ENCODE measurements around the gene ASAH2.

Gene ASAH2

DNA sequence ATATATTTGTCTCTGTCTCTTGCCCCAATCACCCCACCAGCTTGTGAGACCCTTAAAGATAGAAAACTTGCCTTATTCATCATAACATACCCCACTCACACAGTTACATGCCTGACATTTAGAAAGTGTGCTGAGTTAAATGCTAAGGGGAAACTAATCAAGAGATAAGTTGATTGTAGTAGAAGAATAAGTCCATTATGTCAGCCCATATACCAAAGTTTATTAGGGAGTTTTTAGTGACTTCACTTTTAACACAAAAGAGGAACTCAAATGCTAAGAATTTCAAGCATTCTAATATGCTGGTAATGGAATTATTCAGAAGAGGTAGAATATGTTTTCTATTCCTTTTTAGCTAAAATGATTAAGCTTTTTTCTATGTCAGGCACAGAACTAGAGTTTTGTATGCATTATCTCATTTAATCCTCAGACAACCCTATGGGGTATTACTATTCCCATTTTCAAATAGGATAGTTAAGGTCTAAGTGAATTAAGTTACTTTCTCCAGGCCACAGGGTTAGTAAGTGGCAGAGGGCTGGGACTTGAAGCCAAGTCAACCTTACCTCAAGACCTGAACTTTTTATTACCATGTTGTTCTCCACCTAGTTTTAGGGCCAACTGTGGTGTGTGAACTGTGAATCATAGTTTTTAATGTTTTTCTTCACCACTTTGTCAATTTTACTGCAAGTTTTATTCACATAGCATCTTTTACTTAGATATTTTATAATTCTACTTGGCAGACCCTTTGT is 19.6 kb downstream of the ASAH2 start:
- H3K4me3 Mint-ChIP-seq = no peak overlapping the region
- H3K9me3 Mint-ChIP-seq = no peaks in the 10 kb centered on the region
- peak; percentile 85 for ATAC-seq
- H3K27me3 Mint-ChIP-seq = peaks cover 26% of the 10 kb centered on the region
- H3K36me3 Mint-ChIP-seq = no peaks in the 10 kb centered on the region
- H3K4me1 Mint-ChIP-seq = peaks cover 8% of the 10 kb centered on the region
- H3K27ac Mint-ChIP-seq = peak overlapping the region; percentile 71

DNA sequence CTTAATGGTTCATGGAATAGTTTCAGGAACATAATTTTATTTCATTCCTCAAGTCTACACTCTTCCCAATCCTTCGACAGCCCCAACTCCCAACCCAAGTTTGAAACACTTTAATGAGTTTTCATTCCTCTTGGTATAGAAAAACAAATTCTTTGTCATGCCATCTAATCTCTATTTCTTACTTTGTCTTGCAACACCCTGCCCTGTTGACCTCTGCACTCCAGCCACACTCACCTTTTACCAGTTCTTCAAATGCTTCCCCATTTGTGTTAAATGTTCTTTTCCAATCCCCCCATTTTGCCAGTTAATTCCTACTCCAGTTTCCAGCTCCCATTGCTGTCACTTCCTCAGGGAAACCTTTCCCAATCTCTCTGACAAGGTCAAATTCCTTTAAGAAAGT is 21.9 kb downstream of the ASAH2 start:
- ATAC-seq = no peak
- no peak overlapping the region for H3K27ac Mint-ChIP-seq
- H3K36me3 Mint-ChIP-seq = no peaks in the 10 kb centered on the region
- no peak overlapping the region for H3K4me3 Mint-ChIP-seq
- H3K27me3 Mint-ChIP-seq = peaks cover 8% of the 10 kb centered on the region
- H3K4me1 Mint-ChIP-seq = peaks cover 12% of the 10 kb centered on the region
- no peaks in the 10 kb centered on the region for H3K9me3 Mint-ChIP-seq

DNA sequence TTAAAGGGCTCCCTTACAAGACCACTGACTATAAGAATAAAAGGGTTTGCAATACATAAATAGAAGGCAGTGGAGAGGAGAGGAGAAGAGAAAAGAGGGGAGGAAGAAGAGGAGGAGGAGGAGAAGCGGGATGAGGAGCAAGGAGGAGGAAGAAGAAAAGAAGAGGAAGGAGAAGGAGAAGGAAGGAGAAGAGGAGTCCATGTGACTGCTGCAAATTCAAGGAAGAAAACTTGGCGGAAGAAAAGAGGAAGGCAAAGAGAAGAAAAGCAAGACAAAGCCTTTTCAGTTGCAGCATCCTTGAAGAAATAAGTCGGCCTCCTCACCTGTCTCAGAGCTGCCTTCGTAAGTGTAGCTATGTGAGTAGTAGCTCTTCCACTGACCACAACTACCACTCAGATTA is 22.6 kb downstream of the ASAH2 start:
- no peaks in the 10 kb centered on the region for H3K27me3 Mint-ChIP-seq
- no peaks in the 10 kb centered on the region for H3K36me3 Mint-ChIP-seq
- no peaks in the 10 kb centered on the region for H3K9me3 Mint-ChIP-seq
- H3K4me1 Mint-ChIP-seq = peaks cover 14% of the 10 kb centered on the region
- no peak for ATAC-seq
- no peak overlapping the region for H3K27ac Mint-ChIP-seq
- no peak overlapping the region for H3K4me3 Mint-ChIP-seq

DNA sequence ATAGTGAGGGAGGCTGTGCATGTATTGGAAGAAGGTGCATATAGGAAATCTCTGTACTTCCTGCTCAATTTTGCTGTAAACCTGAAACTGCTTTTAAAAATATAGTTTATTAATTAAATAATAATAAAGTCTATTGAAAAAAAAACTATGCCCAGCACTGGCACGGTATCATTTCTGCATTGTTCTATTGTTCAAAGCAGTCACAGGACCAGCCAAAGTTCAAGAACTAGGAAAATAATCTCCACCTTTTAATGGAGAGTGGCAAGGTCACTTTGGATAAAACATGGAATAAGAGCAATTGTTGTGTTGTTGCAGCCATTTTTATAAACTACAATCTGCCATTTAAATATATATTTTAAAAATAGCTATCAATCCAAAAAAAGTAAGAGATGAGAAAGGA is 24.7 kb downstream of the ASAH2 start:
- peaks cover 13% of the 10 kb centered on the region for H3K4me1 Mint-ChIP-seq
- no peaks in the 10 kb centered on the region for H3K27me3 Mint-ChIP-seq
- no peak for ATAC-seq
- H3K36me3 Mint-ChIP-seq = no peaks in the 10 kb centered on the region
- H3K4me3 Mint-ChIP-seq = no peak overlapping the region
- no peaks in the 10 kb centered on the region for H3K9me3 Mint-ChIP-seq
- H3K27ac Mint-ChIP-seq = no peak overlapping the region

DNA sequence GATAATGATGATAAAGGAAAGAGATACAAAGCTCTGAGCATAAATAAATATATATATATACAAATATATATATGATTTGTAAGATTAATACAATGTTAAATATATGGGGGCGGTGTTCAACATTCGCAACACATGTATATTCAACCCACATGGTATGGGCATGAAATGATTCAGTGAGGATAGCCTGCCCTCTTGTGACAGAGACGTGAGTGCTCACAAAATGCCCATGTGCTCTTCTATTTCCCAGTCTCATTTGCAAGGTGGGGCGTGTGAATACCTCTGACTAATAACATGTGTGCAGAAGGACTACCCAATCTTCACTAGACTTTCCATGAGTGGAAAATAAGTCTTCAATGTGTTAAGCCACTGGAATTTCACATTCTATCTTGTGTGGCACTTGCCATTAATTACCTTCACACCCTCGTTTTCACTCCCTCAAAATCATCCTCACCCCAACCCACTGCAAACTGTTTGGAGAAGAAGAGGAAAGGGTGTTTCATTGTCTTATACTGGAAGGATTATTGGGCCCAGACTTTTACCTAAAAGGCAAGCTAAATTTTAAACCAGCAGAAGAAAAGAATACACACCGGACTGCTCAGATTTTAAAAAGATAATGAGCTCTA is 26.9 kb downstream of the ASAH2 start:
- no peaks in the 10 kb centered on the region for H3K9me3 Mint-ChIP-seq
- no peaks in the 10 kb centered on the region for H3K27me3 Mint-ChIP-seq
- no peaks in the 10 kb centered on the region for H3K36me3 Mint-ChIP-seq
- peak; percentile 87 for ATAC-seq
- no peak overlapping the region for H3K4me3 Mint-ChIP-seq
- no peak overlapping the region for H3K27ac Mint-ChIP-seq
- peaks cover 6% of the 10 kb centered on the region for H3K4me1 Mint-ChIP-seq

DNA sequence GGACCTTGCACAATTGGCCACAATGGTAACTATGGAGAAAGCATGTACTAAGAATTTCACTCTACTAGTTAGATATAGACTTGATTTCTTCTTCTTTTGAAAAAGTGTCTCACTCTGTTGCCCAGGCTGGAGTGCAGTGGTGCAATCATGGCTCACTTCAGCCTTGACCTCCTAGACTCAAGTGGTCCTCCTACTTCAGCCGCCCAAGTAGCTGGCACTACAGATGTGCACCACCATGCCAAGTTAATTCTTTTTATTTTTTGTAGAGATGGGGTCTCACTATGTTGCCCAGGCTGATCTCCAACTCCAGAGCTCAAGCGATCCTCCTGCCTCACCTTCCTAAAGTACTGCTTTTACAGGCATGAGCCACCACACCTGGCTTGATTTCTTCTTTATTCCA is 29.1 kb downstream of the ASAH2 start:
- Mint-ChIP-seq H3K27me3 (no peaks in the 10 kb centered on the region), H3K36me3 (no peaks in the 10 kb centered on the region), H3K4me3 (no peak overlapping the region), H3K4me1 (peaks cover 8% of the 10 kb centered on the region), H3K9me3 (no peaks in the 10 kb centered on the region), H3K27ac (no peak overlapping the region)
- ATAC-seq = no peak

DNA sequence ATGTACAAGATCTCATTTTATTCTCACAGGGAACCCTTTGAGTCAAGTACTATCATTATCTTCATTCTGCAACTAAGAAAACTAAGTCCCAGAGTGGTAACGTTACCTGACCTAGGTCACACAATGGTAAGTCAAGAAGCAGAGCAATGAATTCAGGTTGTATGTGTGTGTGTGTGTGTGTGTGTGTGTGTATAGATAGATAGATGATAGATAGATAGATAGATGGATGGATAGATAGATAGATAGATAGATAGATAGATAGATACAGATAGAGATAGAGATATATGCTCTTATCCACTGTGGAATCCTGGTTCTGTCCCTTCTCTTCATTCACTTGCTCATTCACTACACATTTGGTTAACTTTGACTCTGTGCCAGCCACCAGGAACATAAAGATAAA is 29.8 kb downstream of the ASAH2 start:
- Mint-ChIP-seq H3K27ac (no peak overlapping the region), H3K4me3 (no peak overlapping the region), H3K9me3 (no peaks in the 10 kb centered on the region), H3K27me3 (no peaks in the 10 kb centered on the region), H3K4me1 (peaks cover 15% of the 10 kb centered on the region), H3K36me3 (no peaks in the 10 kb centered on the region)
- no peak for ATAC-seq

DNA sequence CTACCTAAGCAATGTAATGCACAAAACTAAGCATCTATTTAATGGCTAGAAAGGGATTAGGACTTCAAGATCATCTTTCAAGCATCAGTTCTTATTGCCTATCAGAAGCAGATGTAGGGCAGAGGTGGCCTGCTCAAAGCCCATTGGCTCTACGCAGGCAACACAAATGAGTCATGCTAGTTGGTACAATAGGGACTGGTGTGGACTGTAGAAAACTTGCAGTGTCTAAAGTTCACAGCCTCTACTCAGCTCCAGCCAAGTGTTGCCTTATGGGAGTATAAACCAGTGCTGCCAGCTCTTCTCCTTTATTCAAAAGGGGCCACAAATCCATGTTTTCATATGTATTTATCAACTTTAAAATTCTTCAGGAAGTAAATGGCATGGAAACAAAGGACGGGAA is 31.7 kb downstream of the ASAH2 start:
- Mint-ChIP-seq H3K9me3 (no peaks in the 10 kb centered on the region), H3K27ac (no peak overlapping the region), H3K27me3 (no peaks in the 10 kb centered on the region), H3K4me1 (peaks cover 16% of the 10 kb centered on the region), H3K4me3 (no peak overlapping the region), H3K36me3 (no peaks in the 10 kb centered on the region)
- ATAC-seq = no peak

DNA sequence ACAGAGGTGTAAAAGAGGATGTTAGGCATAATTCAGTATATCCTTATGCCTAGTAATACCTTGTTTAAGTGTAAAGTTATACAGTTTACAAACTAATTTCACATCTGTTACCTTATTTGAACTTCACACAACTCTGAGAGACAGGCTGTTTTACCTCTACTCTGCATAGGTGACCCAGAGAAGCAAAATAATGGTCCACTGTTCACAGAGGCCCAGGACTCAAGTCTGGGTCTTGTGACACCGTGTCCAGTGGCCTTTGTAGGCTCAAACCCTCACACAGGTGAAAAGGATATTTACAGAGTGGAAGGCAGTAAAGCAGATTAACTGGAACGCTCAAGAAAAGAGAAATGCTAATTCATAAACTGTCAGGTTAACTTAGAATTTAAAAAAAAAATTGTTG is 32.1 kb downstream of the ASAH2 start:
- no peaks in the 10 kb centered on the region for H3K36me3 Mint-ChIP-seq
- peaks cover 12% of the 10 kb centered on the region for H3K4me1 Mint-ChIP-seq
- no peak overlapping the region for H3K4me3 Mint-ChIP-seq
- H3K27ac Mint-ChIP-seq = no peak overlapping the region
- no peaks in the 10 kb centered on the region for H3K27me3 Mint-ChIP-seq
- no peak for ATAC-seq
- no peaks in the 10 kb centered on the region for H3K9me3 Mint-ChIP-seq

DNA sequence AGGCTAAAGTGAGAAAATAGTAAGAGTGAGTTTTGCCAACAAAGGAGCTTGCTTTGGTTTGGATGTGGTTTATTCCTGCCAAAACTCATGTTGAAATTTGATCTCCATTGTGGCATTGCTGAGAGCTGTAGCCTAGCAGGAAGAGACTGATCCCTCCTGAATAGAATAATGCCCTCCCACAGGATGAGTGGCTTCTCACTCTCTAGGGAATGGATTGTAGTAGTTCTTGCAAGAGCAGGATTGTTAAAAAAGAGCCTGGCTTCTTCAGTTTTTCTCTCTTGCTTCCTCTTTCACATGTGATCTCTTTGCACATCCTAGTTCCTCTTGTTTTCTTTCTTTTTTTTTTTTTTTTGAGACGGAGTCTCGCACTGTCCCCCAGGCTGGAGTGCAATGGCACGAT is 34.4 kb downstream of the ASAH2 start:
- H3K36me3 Mint-ChIP-seq = no peaks in the 10 kb centered on the region
- ATAC-seq = peak; percentile 70
- no peaks in the 10 kb centered on the region for H3K27me3 Mint-ChIP-seq

DNA sequence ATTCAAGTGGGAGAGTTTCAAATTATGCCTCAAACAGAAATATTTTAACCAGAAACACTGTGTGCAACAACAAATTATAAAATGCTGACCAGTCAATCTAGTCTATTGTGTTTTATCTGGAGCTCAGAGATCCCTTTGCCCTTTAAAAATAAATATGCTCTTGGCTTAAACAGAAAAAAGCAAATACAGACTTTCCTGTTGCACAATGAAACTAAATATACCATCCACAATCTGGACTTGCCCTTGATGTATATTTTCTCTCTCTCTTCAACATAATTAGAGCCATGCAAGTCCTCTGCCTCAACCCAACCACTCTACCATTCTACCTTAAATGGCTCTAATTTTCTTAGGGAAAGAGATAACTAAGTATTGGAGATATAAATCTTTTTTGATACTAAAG is 34.9 kb downstream of the ASAH2 start:
- Mint-ChIP-seq H3K4me3 (no peak overlapping the region), H3K4me1 (peaks cover 12% of the 10 kb centered on the region)

More for the DNA sequence above, 34.4 kb downstream of the ASAH2 start:
- H3K9me3 Mint-ChIP-seq = no peaks in the 10 kb centered on the region
- H3K4me3 Mint-ChIP-seq = peak overlapping the region; percentile 26
- no peak overlapping the region for H3K27ac Mint-ChIP-seq
- H3K4me1 Mint-ChIP-seq = peaks cover 12% of the 10 kb centered on the region

DNA sequence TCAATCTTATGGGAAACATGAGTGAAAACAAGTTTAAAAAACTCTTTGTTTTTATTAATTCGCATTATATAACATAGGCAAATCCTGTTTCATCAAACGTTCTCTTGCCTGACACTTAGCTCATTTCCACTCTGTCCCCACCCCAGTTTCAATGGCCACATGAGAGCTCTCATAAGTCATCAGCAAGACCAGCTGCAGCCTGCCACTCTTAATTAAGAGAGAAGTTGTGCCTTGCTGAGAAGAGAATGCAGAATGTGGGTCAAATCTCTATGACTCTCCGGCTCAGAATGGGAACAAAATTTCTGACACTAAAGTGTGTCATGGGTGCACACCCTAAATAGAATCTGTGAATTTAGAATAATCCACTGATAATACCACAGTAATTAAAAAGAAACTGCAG is 39.6 kb downstream of the ASAH2 start:
- peaks cover 8% of the 10 kb centered on the region for H3K27me3 Mint-ChIP-seq
- no peak for ATAC-seq
- no peaks in the 10 kb centered on the region for H3K9me3 Mint-ChIP-seq
- peaks cover 5% of the 10 kb centered on the region for H3K4me1 Mint-ChIP-seq
- no peaks in the 10 kb centered on the region for H3K36me3 Mint-ChIP-seq
- H3K27ac Mint-ChIP-seq = no peak overlapping the region
- H3K4me3 Mint-ChIP-seq = no peak overlapping the region

More for the DNA sequence above, 34.9 kb downstream of the ASAH2 start:
- no peak for ATAC-seq
- Mint-ChIP-seq H3K27ac (no peak overlapping the region), H3K36me3 (no peaks in the 10 kb centered on the region), H3K27me3 (no peaks in the 10 kb centered on the region), H3K9me3 (no peaks in the 10 kb centered on the region)

DNA sequence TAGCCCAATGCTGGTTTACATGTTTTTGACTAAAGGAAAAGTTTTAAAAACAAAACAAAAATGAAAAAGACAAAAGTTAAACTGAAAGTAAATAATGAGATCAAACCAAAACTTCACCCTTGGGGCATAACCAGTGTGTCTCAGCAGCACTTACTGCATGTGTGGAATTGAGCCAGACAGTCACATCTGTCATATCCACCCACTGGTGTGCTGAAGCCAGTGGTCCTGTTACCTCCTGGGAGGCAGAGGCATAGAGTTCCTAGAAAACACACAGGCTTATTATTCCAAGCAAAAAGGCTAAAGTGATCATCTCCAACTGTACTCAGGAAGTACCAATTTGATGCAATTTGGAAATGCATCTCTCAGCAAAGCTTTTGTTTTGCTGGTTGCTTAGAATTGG is 40.4 kb downstream of the ASAH2 start:
- H3K36me3 Mint-ChIP-seq = no peaks in the 10 kb centered on the region
- no peak overlapping the region for H3K27ac Mint-ChIP-seq
- H3K4me3 Mint-ChIP-seq = no peak overlapping the region
- ATAC-seq = no peak
- no peaks in the 10 kb centered on the region for H3K4me1 Mint-ChIP-seq
- peaks cover 8% of the 10 kb centered on the region for H3K27me3 Mint-ChIP-seq
- H3K9me3 Mint-ChIP-seq = no peaks in the 10 kb centered on the region

Measured in stimulated activated memory B cell treated with anti-CD40 and anti-IgM and Interleukin-4, amounts not matched to agents 10 μg/mL and 1 μg/mL and 100 μg/mL, for 72 hours (primary cell).